Stimulated activated CD4-positive, alpha-beta T cell treated with anti-CD3 and anti-CD28 coated beads, Interleukin-15, amount 100 ng/mL, for 1 hour (primary cell): ENCODE measurements around the gene LGMN.
"Not testable (repeated sequence)": the region's sequence is repeated elsewhere in the genome, so short reads cannot be mapped to it uniquely, and the experiment has no call there.

Experiments
- DNase-seq, 2 donors: peaks; one replicate each; pipeline ENCODE4 v3.0.0-alpha.2; 2020; ENCODE audit warnings: low read depth in 1 of 2, low spot score in 1 of 2

LGMN gene

GRCh38 chr14:92763666-92764631 is 15.5 kb upstream of the LGMN start:
- not testable (repeated sequence) for DNase-seq

GRCh38 chr14:92760524-92760805 is 12.0 kb upstream of the LGMN start:
- DNase-seq = no peak

- DNase-seq = no peak
These were observed 11.5 kb upstream of the LGMN start for GRCh38 chr14:92759679-92760523.

- no peak for DNase-seq
These were observed 10.9 kb upstream of the LGMN start for GRCh38 chr14:92759300-92759678.

- DNase-seq = no peak
These were observed 8.0 kb upstream of the LGMN start for GRCh38 chr14:92756446-92756845.

GRCh38 chr14:92755495-92755894 is 7.1 kb upstream of the LGMN start:
- no peak for DNase-seq

GRCh38 chr14:92754966-92755365 is 6.5 kb upstream of the LGMN start:
- DNase-seq = no peak

GRCh38 chr14:92753250-92753649 is 4.8 kb upstream of the LGMN start:
- DNase-seq = no peak

GRCh38 chr14:92751819-92752218 is 3.4 kb upstream of the LGMN start:
- DNase-seq = no peak

- DNase-seq = no peak
These were observed 2.6 kb upstream of the LGMN start for GRCh38 chr14:92750994-92751400.

GRCh38 chr14:92750222-92750728 is 1.8 kb upstream of the LGMN start:
- DNase-seq = peak in 1 of 2 donors; percentile 18

- no peak for DNase-seq
These were observed 647 bp downstream of the LGMN start for GRCh38 chr14:92747701-92748258.

- no peak for DNase-seq
These were observed 4.2 kb downstream of the LGMN start for GRCh38 chr14:92744198-92744597.

- DNase-seq = no peak
These were observed 8.0 kb downstream of the LGMN start for GRCh38 chr14:92740440-92740839.

GRCh38 chr14:92737619-92738188 is 10.7 kb downstream of the LGMN start:
- no peak for DNase-seq

- no peak for DNase-seq
These were observed 11.2 kb downstream of the LGMN start for GRCh38 chr14:92737206-92737605.

- no peak for DNase-seq
These were observed 13.1 kb downstream of the LGMN start for GRCh38 chr14:92735344-92735743.

GRCh38 chr14:92734618-92735017 is 13.8 kb downstream of the LGMN start:
- DNase-seq = no peak

GRCh38 chr14:92733007-92733406 is 15.4 kb downstream of the LGMN start:
- no peak for DNase-seq

GRCh38 chr14:92731622-92732115 is 16.8 kb downstream of the LGMN start:
- DNase-seq = no peak
